ENCODE data around the gene C11orf21.

Gene C11orf21

DNA sequence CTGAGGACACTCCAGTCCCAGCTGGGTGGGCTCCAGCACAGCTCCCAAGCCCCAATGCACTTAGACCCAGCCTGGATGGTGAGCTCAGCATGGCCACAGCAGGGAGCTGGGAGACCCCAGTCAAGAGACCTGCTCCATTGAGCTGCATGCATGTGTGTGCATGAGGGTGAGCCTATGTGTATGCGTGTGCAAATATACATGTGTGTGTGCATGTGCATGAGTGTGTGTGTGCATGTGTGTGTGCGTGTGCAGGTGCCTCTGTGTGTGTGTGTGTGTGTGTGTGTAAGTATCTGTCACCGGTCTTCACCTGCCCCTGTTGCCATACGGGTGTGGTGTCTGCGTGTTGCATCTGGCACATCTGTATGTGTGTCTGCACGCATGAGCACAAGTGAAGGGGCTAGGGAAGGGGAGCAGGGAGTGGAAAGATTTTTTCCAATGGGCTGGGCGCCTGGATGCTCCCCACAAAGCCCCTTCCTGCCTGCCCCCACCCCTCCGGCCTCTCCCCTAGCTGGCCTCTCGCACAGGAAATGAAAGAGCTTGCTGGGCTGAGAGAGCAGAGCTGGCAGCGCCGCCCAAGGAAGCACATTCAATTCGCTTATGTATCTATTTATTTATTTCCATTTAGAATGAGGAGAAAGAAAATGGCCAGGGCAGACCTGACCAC is 4.2 kb upstream of the C11orf21 start:
- peak; percentile 12 for TF ChIP-seq POLR2AphosphoS5 (IDR thresholded peaks at IDR 0.05; ENCODE audit: low read depth)
- no peak for TF ChIP-seq SPI1 (IDR thresholded peaks at IDR 0.05; ENCODE audit: borderline replicate concordance, low read depth)
- peak in 1 of 2 experiments; percentile 57 for DNase-seq (ENCODE audit: low read depth in 1 of 2, low spot score in 1 of 2)
- H3K4me3 ChIP-seq (replicated peaks; ENCODE audit: insufficient read depth, low read length), result peak overlapping the region; percentile 69
- peak overlapping the region; percentile 98 for H3K27ac ChIP-seq (replicated peaks)
- H3K27me3 ChIP-seq (ENCODE audit: insufficient read depth, poor library complexity, severe bottlenecking), result no peaks in the 10 kb centered on the region

GRCh38 chr11:2305140-2305778 is 3.5 kb upstream of the C11orf21 start:
- TF ChIP-seq SPI1 (IDR thresholded peaks at IDR 0.05; ENCODE audit: borderline replicate concordance, low read depth), result no peak
- TF ChIP-seq, protein P1, sequence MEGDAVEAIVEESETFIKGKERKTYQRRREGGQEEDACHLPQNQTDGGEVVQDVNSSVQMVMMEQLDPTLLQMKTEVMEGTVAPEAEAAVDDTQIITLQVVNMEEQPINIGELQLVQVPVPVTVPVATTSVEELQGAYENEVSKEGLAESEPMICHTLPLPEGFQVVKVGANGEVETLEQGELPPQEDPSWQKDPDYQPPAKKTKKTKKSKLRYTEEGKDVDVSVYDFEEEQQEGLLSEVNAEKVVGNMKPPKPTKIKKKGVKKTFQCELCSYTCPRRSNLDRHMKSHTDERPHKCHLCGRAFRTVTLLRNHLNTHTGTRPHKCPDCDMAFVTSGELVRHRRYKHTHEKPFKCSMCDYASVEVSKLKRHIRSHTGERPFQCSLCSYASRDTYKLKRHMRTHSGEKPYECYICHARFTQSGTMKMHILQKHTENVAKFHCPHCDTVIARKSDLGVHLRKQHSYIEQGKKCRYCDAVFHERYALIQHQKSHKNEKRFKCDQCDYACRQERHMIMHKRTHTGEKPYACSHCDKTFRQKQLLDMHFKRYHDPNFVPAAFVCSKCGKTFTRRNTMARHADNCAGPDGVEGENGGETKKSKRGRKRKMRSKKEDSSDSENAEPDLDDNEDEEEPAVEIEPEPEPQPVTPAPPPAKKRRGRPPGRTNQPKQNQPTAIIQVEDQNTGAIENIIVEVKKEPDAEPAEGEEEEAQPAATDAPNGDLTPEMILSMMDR (IDR thresholded peaks at IDR 0.05; ENCODE audit: insufficient read depth, low read length), result peak; percentile 88
- TF ChIP-seq POLR2AphosphoS5 (IDR thresholded peaks at IDR 0.05; ENCODE audit: low read depth), result peak; percentile 17; the same call in 1 of the 2 replicates
- no peak for TF ChIP-seq GABPA (IDR thresholded peaks at IDR 0.05; ENCODE audit: low read depth)
- Histone ChIP-seq H3K4me3 (replicated peaks; ENCODE audit: insufficient read depth, low read length) (peak overlapping the region; percentile 69), H3K27me3 (ENCODE audit: insufficient read depth, poor library complexity, severe bottlenecking) (no peaks in the 10 kb centered on the region), H3K27ac (replicated peaks) (peak overlapping the region; percentile 98)
- peak in 1 of 2 experiments; percentile 86 for DNase-seq (ENCODE audit: low read depth in 1 of 2, low spot score in 1 of 2)

GRCh38 chr11:2304506-2305139 is 2.9 kb upstream of the C11orf21 start:
- Histone ChIP-seq H3K4me3 (replicated peaks; ENCODE audit: insufficient read depth, low read length) (peak overlapping the region; percentile 69), H3K27ac (replicated peaks) (peak overlapping the region; percentile 98), H3K27me3 (ENCODE audit: insufficient read depth, poor library complexity, severe bottlenecking) (no peaks in the 10 kb centered on the region)
- no peak for TF ChIP-seq SPI1 (IDR thresholded peaks at IDR 0.05; ENCODE audit: borderline replicate concordance, low read depth)
- no peak for TF ChIP-seq GABPA (IDR thresholded peaks at IDR 0.05; ENCODE audit: low read depth)
- no peak for TF ChIP-seq REST (IDR thresholded peaks at IDR 0.05; ENCODE audit: insufficient replicate concordance, low read depth)
- no peak for TF ChIP-seq POLR2AphosphoS5 (IDR thresholded peaks at IDR 0.05; ENCODE audit: low read depth)
- TF ChIP-seq, protein P1 (IDR thresholded peaks at IDR 0.05; ENCODE audit: insufficient read depth, low read length), result no peak
- DNase-seq (ENCODE audit: low read depth in 1 of 2, low spot score in 1 of 2), result no peak

- Histone ChIP-seq H3K27ac (replicated peaks) (peak overlapping the region; percentile 98), H3K27me3 (ENCODE audit: insufficient read depth, poor library complexity, severe bottlenecking) (no peaks in the 10 kb centered on the region), H3K4me3 (replicated peaks; ENCODE audit: insufficient read depth, low read length) (peak overlapping the region; percentile 69)
- TF ChIP-seq POLR2AphosphoS5 (IDR thresholded peaks at IDR 0.05; ENCODE audit: low read depth), result no peak
- TF ChIP-seq, protein P1 (IDR thresholded peaks at IDR 0.05; ENCODE audit: insufficient read depth, low read length), result no peak
- TF ChIP-seq GABPA (IDR thresholded peaks at IDR 0.05; ENCODE audit: low read depth), result no peak
- no peak for TF ChIP-seq REST (IDR thresholded peaks at IDR 0.05; ENCODE audit: insufficient replicate concordance, low read depth)
- TF ChIP-seq SPI1 (IDR thresholded peaks at IDR 0.05; ENCODE audit: borderline replicate concordance, low read depth), result no peak
- DNase-seq (ENCODE audit: low read depth in 1 of 2, low spot score in 1 of 2), result peak in 1 of 2 experiments; percentile 52
These were observed 2.1 kb upstream of the C11orf21 start for GRCh38 chr11:2303627-2304505.
